ENCODE results near the gene GTF3C2.
"Not testable (repeated sequence)": the region's sequence is repeated elsewhere in the genome, so short reads cannot be mapped to it uniquely, and the experiment has no call there.

The GTF3C2 gene

DNA sequence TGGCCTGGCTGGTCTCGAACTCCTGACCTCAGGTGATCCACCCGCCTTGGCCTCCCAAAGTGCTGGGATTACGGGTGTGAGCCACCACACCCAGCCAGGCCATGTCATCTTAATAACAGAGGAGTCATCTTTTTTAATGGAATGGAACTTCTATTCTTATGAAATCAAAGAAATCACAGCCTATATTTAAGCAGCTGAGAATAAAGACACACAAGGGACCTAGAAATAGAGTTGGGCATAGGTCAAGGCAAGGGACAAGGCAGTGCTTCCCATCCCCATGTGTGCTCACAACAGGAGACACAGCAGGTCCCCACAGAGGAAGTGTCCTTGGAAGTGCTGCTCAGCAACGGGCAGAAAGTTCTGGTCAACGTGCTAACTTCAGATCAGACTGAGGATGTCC, 17.0 kb upstream of the GTF3C2 start:
- no peak for DNase-seq (ENCODE audit: low spot score)

DNA sequence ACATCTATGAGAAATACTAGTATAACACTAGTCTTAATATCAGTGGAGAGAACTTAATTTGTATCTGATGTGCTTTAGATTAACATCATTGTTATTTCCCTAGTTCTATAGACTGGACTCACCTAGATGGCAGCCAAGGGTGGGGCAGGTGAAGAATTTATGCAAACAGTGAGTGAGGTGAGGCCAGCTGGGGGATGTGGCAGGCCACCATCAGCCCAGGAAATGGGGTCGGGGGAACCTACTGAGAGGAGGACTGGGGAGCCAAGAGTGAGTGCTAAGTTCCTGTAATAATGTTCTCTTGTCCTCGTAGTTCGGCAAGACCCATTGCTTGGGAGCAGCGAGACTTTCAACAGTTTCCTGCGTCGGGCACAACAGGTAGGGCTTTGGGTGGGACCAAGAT, 16.4 kb upstream of the GTF3C2 start:
- no peak for DNase-seq (ENCODE audit: low spot score)

GRCh38 chr2:27370816-27371620, 14.5 kb upstream of the GTF3C2 start:
- DNase-seq (ENCODE audit: low spot score), result peak; percentile 48

DNA sequence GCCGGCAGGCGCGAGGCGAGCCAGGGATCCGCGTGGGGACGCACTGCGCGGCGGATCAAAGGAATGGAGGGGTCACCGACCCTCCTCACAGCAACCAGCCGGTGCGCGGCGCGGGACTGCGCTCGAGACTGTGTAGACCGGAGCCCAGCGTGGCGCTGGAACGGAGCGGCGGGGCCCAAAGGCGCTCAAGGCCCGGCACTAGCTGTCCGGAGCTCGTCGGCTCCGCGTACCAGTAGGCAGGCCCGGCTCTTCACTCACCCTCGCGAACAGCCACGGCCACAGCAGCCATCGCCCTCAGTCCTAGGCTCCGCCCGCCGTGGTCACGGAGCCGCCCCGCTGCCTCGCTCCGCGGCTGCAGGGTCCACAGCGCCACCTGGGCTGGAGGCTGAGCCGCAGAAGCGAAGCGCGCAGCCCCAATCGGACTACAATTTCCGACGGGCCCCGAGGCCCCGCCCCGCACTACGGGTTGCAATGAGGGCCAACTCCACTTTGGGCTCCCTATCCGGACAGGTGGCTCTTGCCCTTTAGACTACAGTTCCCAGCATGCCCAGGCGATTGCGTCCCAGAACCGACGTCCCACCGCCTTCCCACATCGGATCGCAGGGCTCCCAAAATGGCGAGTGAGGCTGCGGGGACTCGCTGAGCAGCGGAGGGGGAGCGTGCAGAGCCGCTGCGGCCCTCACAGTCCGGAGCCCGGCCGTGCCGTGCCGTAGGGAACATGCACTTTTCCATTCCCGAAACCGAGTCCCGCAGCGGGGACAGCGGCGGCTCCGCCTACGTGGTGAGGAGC, 13.7 kb upstream of the GTF3C2 start, which contains the start of the genes EIF2B4 and SNX17:
EIF2B4 (minus strand) TSS at position 313 of the 790 bp plus-strand sequence; CDS start at position 289, 24 bp downstream.
SNX17 (plus strand) TSS at position 591 of the 790 bp plus-strand sequence; CDS start at position 719, 128 bp downstream.
- peak; percentile 93 for DNase-seq (ENCODE audit: low spot score)

- no peak for DNase-seq (ENCODE audit: low spot score)
Measured at GRCh38 chr2:27369471-27370025, 13.0 kb upstream of the GTF3C2 start.

GRCh38 chr2:27363933-27364332, 7.4 kb upstream of the GTF3C2 start:
- DNase-seq (ENCODE audit: low spot score), result no peak

GRCh38 chr2:27362678-27363420, 6.3 kb upstream of the GTF3C2 start:
- DNase-seq (ENCODE audit: low spot score), result no peak

DNA sequence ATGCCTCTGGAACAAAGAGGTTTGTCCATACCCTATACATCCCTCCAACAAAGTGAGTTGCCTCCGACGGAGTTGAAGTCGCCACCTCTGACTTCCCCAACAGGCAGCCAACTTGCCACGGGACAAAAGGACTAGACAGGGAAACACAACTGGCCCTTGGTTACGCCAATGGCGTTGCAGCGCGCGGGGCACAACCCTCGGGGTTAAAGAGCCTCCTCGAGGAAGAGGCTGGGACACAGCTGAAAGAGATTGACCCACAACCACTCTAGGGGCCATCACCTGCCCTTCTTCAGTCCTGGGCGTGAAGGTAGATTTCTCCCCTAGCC, 545 bp downstream of the GTF3C2 start:
- DNase-seq (ENCODE audit: low spot score), result peak; percentile 60

GRCh38 chr2:27354597-27354927, 2.0 kb downstream of the GTF3C2 start:
- no peak for DNase-seq (ENCODE audit: low spot score)

- DNase-seq (ENCODE audit: low spot score), result no peak
Measured at GRCh38 chr2:27353762-27354596, 2.6 kb downstream of the GTF3C2 start.

- not testable (repeated sequence) for DNase-seq (ENCODE audit: low spot score)
Measured at GRCh38 chr2:27353386-27353761, 3.2 kb downstream of the GTF3C2 start.

GRCh38 chr2:27351802-27352598, 4.6 kb downstream of the GTF3C2 start:
- no peak for DNase-seq (ENCODE audit: low spot score)

DNA sequence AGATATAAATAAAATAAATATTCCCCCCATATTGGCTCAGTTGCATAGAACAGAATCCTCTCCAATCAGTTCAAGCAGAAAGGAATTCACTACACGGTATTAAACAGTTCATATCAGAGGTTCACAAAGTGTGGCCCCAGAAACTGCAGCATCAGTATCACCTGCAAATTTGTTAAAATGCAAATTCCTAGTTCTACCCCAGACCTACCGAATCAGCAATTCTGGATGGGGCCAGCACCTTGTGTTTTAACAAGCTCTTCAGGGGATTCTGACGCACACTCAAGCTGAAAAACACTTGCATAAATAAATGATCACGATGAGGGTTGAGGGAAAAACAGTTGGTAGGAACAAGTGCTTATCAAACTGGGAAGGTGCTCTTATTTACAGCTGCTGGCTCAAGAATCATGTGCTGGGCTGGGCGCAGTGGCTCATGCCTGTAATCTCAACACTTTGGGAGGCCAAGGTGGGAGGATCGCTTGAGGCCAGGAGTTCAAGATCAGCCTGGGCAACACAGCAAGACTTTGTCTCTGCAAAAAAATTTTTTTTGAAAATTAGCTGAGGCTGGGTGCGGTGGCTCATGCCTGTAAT, 6.4 kb downstream of the GTF3C2 start:
- no peak for DNase-seq (ENCODE audit: low spot score)

DNA sequence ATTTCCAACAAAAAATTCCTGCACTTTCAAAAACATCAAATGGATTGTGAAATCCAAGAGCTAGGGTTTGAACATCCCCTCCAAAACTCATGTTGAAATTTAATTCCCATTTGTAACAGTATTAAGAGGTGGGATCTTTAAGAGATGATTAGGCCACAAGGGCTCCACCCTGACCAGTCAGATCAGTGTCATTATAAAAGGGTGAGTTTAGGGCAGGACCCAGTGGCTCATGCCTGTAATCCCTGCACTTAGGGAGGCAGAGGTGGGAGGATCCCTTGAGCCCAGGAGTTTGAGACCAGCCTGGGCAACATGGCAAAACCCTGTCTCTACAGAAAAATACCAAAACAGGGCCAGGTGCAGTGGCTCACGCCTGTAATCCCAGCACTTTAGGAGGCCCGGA, 8.9 kb downstream of the GTF3C2 start:
- no peak for DNase-seq (ENCODE audit: low spot score)

DNA sequence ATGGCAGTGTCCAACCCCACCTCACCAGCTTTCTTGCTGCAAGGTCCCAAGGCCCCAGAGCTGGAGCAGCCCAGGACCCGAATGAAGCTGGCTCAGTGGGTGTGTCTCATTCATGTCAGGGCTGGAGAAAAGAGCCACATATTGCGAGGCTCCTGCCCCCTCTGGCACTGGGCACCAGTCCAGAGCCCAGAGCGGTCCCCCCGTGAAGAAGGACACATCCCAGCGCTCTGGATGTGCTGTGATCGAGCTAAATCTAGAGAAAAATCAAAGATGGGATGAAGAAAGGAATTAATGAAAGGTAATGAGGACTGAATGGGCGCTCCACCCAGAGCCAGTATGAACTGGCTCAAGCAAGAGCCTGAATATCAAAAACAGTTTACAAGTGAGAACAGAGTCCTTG, 20.4 kb downstream of the GTF3C2 start:
- DNase-seq (ENCODE audit: low spot score), result no peak

- DNase-seq (ENCODE audit: low spot score), result no peak
Measured at GRCh38 chr2:27335311-27335710, 21.3 kb downstream of the GTF3C2 start.

- no peak for DNase-seq (ENCODE audit: low spot score)
Measured at GRCh38 chr2:27324720-27325119, 31.8 kb downstream of the GTF3C2 start.

GRCh38 chr2:27323596-27324285, 32.8 kb downstream of the GTF3C2 start:
- no peak for DNase-seq (ENCODE audit: low spot score)

DNA sequence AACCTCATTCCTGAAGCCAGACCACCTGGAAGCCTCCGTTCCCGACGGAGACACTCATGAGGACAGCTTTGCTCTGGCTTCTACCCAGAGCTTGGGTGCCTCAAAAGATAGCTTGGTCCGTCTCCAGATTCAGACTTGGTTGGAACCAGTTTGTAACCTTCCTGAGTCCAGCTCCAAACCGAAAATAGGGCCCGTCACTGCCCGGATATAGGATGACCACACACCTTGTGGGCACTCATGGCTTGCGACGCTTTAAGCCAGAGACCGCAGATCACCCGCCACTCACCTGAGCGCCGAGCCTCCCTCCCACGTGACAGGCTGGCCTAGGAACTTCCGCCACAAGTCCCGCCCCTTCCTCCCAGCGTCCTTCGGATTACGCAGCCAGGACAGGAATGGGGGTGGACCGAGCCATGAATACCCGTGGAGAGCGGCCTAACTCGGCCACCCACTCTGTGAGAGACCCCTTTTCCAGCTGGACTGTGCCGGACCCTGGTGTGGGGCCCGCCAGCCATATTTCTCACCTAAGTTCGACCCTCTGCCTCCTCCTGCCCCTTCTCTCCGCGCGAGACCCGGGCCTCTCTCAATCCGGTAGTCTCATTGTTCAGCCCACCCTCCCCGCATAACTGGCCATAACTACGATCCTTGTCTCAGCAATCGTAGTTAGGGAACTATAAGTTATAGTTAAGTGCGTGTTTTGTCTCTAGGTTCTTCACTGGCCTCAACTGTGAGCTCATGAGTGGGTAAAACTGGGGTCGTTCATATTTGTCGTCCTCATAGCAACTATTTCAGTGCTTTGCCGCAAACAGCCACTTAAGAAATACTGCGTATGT, 33.6 kb downstream of the GTF3C2 start, which contains the start of gene MPV17:
MPV17 (minus strand) TSS at position 332 of the 830 bp plus-strand sequence. CDS start 580 bp downstream, outside the sequence.
- DNase-seq (ENCODE audit: low spot score), result peak; percentile 94

Data from D341Med (cell line).